ENCODE results near the gene SRD5A2.

The SRD5A2 gene

GRCh38 chr2:31529256-31529655, 51.5 kb downstream of the SRD5A2 start:
- H3K79me2 ChIP-seq (ENCODE audit: low read length) = no peaks in the 10 kb centered on the region
- H3K27me3 ChIP-seq (ENCODE audit: low read depth, low read length) = peaks cover 3% of the 10 kb centered on the region; the same call in 1 of the 2 replicates
- no peaks in the 10 kb centered on the region for H3K9me3 ChIP-seq (ENCODE audit: insufficient read depth, low read length)
- no peak overlapping the region for H2AFZ ChIP-seq (ENCODE audit: low read depth, low read length)
- H3K36me3 ChIP-seq (replicated peaks; ENCODE audit: low read depth, low read length) = no peaks in the 10 kb centered on the region
- H3K4me3 ChIP-seq (ENCODE audit: low read length) = no peak overlapping the region
- TF ChIP-seq, protein P1, sequence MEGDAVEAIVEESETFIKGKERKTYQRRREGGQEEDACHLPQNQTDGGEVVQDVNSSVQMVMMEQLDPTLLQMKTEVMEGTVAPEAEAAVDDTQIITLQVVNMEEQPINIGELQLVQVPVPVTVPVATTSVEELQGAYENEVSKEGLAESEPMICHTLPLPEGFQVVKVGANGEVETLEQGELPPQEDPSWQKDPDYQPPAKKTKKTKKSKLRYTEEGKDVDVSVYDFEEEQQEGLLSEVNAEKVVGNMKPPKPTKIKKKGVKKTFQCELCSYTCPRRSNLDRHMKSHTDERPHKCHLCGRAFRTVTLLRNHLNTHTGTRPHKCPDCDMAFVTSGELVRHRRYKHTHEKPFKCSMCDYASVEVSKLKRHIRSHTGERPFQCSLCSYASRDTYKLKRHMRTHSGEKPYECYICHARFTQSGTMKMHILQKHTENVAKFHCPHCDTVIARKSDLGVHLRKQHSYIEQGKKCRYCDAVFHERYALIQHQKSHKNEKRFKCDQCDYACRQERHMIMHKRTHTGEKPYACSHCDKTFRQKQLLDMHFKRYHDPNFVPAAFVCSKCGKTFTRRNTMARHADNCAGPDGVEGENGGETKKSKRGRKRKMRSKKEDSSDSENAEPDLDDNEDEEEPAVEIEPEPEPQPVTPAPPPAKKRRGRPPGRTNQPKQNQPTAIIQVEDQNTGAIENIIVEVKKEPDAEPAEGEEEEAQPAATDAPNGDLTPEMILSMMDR (IDR thresholded peaks at IDR 0.05; ENCODE audit: low read depth, low read length) = no peak
- no peak overlapping the region for H3K4me2 ChIP-seq (ENCODE audit: low read length)
- no peaks in the 10 kb centered on the region for H4K20me1 ChIP-seq (ENCODE audit: insufficient read depth, low read length)
- H3K4me1 ChIP-seq (ENCODE audit: low read length) = no peaks in the 10 kb centered on the region
- H3K9ac ChIP-seq (ENCODE audit: low read length) = no peak overlapping the region
- no peak overlapping the region for H3K27ac ChIP-seq (ENCODE audit: low read length)

GRCh38 chr2:31528823-31529222, 51.9 kb downstream of the SRD5A2 start:
- TF ChIP-seq, protein P1 (IDR thresholded peaks at IDR 0.05; ENCODE audit: low read depth, low read length) = no peak
- no peak for TF ChIP-seq EZH2phosphoT487 (IDR thresholded peaks at IDR 0.05; ENCODE audit: low read depth)
- no peaks in the 10 kb centered on the region for H3K36me3 ChIP-seq (replicated peaks; ENCODE audit: low read depth, low read length)
- no peaks in the 10 kb centered on the region for H4K20me1 ChIP-seq (ENCODE audit: insufficient read depth, low read length)
- H3K9ac ChIP-seq (ENCODE audit: low read length) = no peak overlapping the region
- no peak overlapping the region for H2AFZ ChIP-seq (ENCODE audit: low read depth, low read length)
- no peak overlapping the region for H3K4me2 ChIP-seq (ENCODE audit: low read length)
- H3K27ac ChIP-seq (ENCODE audit: low read length) = no peak overlapping the region
- 0 out of 2 replicates have a peak, but pooled peaks cover under 1% of the 10 kb centered on the region for H3K4me1 ChIP-seq (ENCODE audit: low read length)
- peaks cover 3% of the 10 kb centered on the region; the same call in 1 of the 2 replicates for H3K27me3 ChIP-seq (ENCODE audit: low read depth, low read length)
- no peaks in the 10 kb centered on the region for H3K79me2 ChIP-seq (ENCODE audit: low read length)
- H3K4me3 ChIP-seq (ENCODE audit: low read length) = no peak overlapping the region
- H3K9me3 ChIP-seq (ENCODE audit: insufficient read depth, low read length) = no peaks in the 10 kb centered on the region

- Histone ChIP-seq H3K4me1 (ENCODE audit: low read length) (0 out of 2 replicates have a peak, but pooled peaks cover 2% of the 10 kb centered on the region), H3K9me3 (ENCODE audit: insufficient read depth, low read length) (no peaks in the 10 kb centered on the region), H3K27me3 (ENCODE audit: low read depth, low read length) (peaks cover 9% of the 10 kb centered on the region), H2AFZ (ENCODE audit: low read depth, low read length) (no peak overlapping the region), H3K27ac (ENCODE audit: low read length) (no peak overlapping the region), H3K79me2 (ENCODE audit: low read length) (no peaks in the 10 kb centered on the region), H3K4me3 (ENCODE audit: low read length) (no peak overlapping the region), H3K4me2 (ENCODE audit: low read length) (no peak overlapping the region), H3K9ac (ENCODE audit: low read length) (no peak overlapping the region), H4K20me1 (ENCODE audit: insufficient read depth, low read length) (no peaks in the 10 kb centered on the region), H3K36me3 (replicated peaks; ENCODE audit: low read depth, low read length) (no peaks in the 10 kb centered on the region)
- TF ChIP-seq, protein P1 (IDR thresholded peaks at IDR 0.05; ENCODE audit: low read depth, low read length) = no peak
- no peak for TF ChIP-seq EZH2phosphoT487 (IDR thresholded peaks at IDR 0.05; ENCODE audit: low read depth)
These were observed 53.6 kb downstream of the SRD5A2 start for GRCh38 chr2:31526946-31527732.

GRCh38 chr2:31525876-31526275, 54.9 kb downstream of the SRD5A2 start:
- H3K27ac ChIP-seq (ENCODE audit: low read length) = no peak overlapping the region
- no peak for TF ChIP-seq EZH2phosphoT487 (IDR thresholded peaks at IDR 0.05; ENCODE audit: low read depth)
- TF ChIP-seq, protein P1 (IDR thresholded peaks at IDR 0.05; ENCODE audit: low read depth, low read length) = no peak
- H3K4me2 ChIP-seq (ENCODE audit: low read length) = no peak overlapping the region
- H3K9me3 ChIP-seq (ENCODE audit: insufficient read depth, low read length) = no peaks in the 10 kb centered on the region
- H3K27me3 ChIP-seq (ENCODE audit: low read depth, low read length) = peaks cover 12% of the 10 kb centered on the region
- no peak overlapping the region for H3K4me3 ChIP-seq (ENCODE audit: low read length)
- H3K79me2 ChIP-seq (ENCODE audit: low read length) = no peaks in the 10 kb centered on the region
- H4K20me1 ChIP-seq (ENCODE audit: insufficient read depth, low read length) = no peaks in the 10 kb centered on the region
- no peak overlapping the region for H2AFZ ChIP-seq (ENCODE audit: low read depth, low read length)
- H3K4me1 ChIP-seq (ENCODE audit: low read length) = 0 out of 2 replicates have a peak, but pooled peaks cover 2% of the 10 kb centered on the region
- no peak overlapping the region for H3K9ac ChIP-seq (ENCODE audit: low read length)
- H3K36me3 ChIP-seq (replicated peaks; ENCODE audit: low read depth, low read length) = no peaks in the 10 kb centered on the region

Measured in OCI-LY3 (cell line).